Measurements from ENCODE around the gene KIF1C.
"Not testable (repeated sequence)": the region's sequence is repeated elsewhere in the genome, so short reads cannot be mapped to it uniquely, and the experiment has no call there.

The KIF1C gene

DNA sequence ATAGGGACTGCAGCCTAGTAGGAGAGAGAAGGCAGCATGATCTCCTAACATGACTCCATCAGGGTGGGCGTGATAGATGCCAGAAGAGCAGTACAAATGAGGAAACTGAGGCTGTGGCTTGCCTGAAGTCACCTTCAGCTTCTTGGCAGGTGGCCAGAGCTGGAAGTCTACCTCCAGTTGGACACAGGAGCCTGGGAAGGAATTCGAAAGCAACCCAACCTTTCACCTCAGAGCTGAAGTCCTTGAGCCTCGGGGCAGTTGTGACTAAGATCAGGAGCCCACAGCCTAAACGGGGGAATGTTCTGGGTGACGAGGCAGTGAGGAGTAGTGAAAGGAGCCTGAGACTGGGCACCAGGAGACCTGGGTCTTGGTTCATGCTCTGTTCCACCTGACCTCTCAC lies 46.9 kb downstream of the KIF1C start:
- DNase-seq (ENCODE audit: low read depth in 2 of 2), result no peak

DNA sequence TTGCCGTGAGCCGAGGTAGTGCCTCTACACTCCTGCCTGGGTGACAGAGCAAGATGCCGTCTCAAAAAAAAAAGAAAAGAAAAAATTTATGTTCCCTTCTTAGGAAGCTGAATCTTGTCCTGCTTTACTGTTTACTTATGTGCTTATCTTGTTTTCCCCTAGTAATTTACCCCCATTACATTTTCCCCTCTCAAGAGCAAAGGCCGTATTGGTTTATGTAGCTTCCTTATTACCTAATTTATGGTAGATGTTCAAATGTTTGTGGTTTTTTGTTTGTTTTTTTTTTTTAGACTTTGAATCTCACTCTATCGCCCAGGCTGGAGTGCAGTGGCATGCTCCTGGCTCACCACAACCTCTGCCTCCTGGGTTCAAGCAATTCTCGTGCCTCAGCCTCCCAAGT lies 47.7 kb downstream of the KIF1C start:
- no peak for DNase-seq (ENCODE audit: low read depth in 2 of 2)

DNA sequence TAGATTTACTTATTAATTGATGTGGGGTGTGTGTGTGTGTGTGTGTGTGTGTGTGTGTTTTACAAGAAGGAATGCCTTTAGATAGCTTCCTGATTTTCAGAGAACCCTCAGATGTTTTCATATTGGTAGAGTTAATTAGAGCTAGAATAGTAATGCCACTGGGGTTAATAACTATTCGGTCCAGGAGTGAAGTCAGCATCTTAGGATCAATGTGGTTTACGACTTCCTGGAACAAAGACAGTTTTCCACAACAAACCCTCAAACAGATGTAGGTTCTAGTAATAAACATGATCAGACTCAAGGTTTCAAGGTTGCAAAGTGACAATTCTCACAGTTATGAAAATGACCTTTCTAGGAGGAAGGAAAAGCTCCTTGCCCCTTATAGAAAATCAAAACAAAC lies 49.7 kb downstream of the KIF1C start:
- no peak for DNase-seq (ENCODE audit: low read depth in 2 of 2)

DNA sequence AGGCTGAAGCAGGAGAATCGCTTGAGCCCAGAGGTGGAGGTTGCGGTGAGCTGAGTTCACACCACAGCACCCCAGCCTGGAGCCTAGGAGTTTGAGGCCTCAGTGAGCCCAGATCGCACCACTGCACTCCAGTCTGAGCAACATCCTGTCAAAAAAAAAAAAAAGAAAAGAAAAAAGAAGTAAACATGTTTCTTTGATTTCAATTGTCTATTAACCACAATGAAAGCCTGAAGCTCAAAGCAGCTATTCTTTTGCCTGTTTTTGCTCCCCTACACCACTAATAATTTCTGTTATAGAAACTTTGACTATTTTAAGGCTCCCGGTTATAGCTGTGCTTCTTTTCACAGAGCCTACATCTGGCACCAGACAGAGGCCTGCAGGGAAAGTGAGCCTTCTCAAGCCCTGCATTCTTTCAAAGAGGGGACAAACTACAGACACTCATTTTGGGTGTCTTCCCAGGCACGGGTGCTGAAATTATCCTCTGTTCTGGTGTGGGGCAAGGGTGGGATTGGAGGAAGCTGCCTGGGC lies 51.6 kb downstream of the KIF1C start:
- DNase-seq (ENCODE audit: low read depth in 2 of 2), result peak in 1 of 2 donors; percentile 45

DNA sequence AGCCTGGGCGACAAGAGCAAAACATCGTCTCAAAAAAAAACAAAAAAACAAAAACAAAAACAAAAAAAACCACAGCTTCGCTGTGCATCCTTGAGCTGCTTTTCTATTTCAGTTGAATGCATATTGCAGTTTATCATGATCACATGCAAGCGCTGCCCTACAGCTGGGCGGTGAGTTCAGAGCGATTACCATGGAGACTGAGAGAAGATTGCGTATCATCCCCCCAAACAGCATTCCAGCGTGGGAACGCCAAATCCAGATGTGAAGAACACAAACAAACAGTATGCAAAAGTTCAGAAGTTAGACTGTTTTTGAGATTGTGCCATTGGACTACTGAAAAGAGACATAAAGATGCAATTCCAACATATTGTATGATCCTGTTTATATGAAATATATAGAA lies 52.5 kb downstream of the KIF1C start:
- DNase-seq (ENCODE audit: low read depth in 2 of 2), result no peak

DNA sequence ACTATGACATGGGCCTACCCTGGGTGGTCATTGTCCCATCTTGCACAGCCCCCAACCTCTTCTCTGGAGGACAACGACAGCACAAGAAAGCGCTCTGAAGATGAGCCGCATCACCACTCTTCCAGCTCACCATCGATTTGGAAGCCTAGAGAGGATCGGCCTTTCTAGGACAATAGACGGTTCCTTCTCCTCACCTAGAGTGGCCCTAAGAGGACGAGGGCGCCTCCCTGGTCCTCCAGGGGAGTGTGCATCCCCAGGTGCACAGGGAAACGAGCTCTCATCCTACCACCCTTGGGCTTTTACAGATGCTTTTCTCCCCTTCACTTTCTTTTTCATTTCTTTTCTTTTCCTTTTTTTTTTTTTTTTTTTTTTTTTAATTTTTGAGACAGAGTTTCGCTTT lies 57.8 kb downstream of the KIF1C start:
- no peak for DNase-seq (ENCODE audit: low read depth in 2 of 2)

DNA sequence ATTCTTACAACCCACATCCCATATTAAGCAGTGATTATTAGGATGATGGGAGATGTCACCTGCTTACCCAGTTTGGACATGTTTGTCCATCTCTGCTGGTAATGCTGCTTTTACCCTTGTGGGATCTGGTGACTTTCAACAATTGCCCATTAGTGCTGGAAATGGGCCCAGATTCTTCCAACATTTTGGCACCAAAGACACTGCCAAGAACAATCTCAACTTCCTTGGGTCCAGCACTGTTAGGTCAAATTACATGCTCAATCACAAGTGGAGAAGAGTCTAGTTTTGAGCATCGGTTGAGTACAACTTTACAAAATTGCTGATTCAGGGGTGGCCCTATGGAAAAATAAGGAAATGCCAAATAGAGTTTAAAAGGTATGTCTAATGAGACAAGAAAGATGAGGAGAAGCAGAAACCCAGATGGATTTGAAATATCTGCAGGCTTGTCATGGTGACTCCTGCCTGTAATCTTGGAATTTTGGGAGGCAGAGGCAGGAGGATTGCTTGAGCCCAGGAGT lies 67.5 kb downstream of the KIF1C start:
- no peak for DNase-seq (ENCODE audit: low read depth in 2 of 2)

DNA sequence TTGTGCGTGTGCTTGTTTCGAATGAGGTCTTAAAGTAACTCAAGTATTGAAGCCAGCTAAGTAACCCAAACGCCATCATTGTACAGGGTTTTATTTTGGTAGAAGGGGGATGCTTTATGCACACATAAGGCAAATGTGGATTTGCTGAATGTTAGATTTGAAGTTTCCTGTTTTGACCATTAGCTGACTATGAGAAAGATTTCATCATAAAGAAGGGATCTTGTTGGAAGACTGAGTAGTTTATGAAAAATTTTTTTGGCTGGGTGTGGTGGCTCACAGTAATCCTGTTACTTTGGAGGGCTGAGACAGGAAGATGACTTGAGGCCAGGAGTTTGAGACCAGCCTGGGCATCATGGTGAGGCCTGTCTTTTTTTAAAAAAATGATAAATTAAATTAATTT lies 70.5 kb downstream of the KIF1C start:
- DNase-seq (ENCODE audit: low read depth in 2 of 2), result no peak

DNA sequence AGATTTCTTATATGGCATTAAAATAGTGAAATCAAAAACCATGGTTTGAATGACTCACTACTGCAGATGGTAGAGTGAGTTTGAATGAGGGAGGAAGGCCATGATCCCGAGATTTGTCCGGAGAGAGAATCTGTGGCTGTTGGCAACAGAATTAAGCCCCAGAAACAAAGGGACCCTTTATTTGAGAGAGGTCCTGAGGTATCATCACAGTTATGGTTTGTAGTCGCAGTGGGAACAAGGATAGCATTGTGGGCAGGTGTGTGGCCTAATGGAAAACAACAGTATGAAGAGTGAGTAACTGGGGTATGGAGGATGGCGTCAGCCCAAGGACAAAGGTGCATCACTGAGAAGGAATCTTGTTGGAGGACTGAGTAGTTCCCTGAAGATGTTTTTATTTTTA lies 72.0 kb downstream of the KIF1C start:
- DNase-seq (ENCODE audit: low read depth in 2 of 2), result no peak

DNA sequence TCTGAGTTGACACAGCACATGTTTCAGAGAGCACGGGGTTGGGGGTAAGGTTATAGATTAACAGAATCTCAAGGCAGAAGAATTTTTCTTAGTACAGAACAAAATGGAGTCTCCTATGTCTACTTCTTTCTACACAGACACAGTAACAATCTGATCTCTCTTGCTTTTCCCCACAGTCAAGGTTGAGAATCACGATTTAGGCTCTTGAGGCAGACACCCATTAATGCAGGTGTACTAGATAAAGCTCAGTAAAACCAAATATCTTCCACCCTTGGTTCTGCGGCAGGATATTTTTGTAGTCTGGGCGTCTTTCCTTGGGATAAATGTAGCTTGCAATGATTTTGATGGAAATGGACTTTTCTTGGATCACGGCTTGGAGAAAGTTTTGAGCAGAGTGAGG lies 77.7 kb downstream of the KIF1C start:
- not testable (repeated sequence) for DNase-seq (ENCODE audit: low read depth in 2 of 2)

DNA sequence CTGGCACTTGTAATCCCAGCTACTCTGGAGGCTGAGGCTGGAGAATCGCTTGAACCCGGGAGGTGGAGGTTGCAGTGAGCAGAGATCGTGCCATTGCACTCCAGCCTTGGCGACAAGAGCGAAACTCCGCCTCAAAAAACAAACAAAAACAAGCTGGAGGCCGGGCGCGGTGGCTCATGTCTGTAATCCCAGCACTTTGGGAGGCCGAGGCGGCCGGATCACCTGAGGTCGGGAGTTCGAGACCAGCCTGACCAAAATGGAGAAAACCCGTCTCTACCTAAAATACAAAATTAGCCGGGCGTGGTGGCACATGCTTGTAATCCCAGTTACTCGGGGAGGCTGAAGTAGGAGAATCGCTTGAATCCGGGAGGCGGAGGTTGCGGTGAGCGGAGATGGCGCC lies 79.5 kb downstream of the KIF1C start:
- DNase-seq (ENCODE audit: low read depth in 2 of 2), result not testable (repeated sequence)

DNA sequence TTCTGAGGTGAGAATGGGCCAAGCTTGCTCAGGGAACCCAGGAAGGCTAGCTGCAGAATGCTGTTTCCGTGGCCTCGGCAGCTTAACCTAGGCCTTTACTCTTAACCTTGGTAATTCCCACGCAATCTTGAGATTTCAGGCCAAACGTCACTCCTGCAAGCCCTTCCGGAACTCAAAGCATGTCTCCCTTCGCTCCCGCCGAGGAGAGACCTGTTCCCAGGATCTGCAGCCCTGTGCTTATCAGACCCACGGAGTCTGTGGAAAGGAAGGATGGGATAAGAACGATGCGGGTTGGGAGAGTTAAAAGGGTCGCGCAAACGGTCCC lies 80.0 kb downstream of the KIF1C start:
- DNase-seq (ENCODE audit: low read depth in 2 of 2), result no peak

Measured in stimulated activated CD4-positive, alpha-beta T cell treated with anti-CD3 and anti-CD28 coated beads, Interleukin-1b, Interleukin-23, amount 100 ng/mL, for 1 hour (primary cell).